NCI-H2196 (cell line): ENCODE measurements around the gene TDRD9.

ENCODE experiments used
- DNase-seq: peaks from one replicate; lab custom pipeline; 2025; ENCODE audit not compliant: unreplicated experiment; lab: John Stamatoyannopoulos, UW

The TDRD9 gene

DNA sequence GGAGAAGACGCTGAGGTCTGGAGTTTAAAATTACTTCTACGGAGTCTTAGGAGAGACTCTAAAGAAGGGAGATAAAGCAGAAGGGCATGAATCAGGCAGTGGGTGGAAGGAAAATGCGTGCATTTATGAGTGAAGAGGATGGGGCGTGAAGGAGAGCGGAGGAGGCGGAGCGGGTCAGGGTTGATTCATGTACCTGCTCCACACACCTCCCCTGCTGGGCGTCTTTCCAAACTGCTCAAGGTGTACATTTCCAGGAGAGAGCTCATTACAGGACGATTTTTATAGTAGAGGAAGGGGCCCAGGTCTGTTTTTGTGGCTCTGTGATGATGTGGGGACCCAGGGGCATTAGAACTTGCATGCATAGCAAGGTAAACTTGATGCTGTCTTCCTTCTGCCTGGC, 92.2 kb downstream of the TDRD9 start:
- no peak for DNase-seq

DNA sequence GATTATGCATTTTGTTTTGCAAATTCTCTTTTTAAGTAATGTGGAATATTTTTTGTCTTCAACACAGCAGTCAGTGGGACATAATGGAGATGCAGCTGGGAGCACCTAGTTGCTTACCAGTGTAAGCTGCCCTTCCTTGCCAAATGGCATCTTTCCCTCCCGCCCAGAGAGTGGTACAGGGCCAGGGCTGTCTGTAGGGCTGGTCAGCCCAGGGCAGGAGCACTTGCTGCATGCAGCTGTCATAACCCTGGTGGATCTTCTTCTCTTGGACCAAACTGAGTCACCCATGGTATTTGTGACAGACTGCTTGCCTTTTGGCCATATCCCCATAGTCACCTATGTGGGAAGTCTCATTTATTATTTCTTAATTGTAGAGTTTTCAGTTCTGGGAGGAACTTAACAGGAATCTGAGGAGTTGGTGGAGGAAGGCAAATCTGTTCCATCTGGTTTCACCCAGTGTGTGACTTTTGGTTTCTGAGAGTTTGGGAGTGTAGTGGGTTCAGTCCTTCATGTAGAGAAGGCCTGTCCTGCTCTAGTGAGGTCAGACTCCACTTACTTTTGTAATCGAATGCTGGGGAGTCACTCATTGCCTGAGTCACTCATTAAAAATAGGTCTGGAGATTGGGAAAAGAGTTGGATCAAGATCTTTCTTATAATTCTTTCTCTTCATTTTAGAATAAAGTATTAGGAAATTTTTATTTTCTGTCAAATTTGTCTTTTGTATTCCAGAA, 95.2 kb downstream of the TDRD9 start:
- no peak for DNase-seq

DNA sequence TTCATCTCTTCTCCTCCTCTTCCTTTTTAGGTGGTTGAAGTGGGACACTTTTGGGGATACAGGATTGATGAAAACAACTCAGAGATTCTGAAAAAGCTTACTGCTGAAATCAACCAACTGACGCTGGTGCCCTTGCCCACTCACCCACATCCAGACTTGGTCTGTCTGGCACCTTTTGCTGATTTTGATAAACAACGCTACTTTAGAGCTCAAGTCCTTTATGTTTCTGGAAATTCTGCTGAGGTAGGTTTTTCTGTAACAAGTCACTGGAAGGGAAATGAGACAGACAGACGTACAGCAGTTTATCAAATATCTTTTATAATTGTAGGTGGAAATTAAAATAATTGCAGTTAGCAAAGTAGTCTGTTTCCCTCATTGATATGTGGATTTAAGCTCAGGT, 97.3 kb downstream of the TDRD9 start:
- DNase-seq, result no peak

DNA sequence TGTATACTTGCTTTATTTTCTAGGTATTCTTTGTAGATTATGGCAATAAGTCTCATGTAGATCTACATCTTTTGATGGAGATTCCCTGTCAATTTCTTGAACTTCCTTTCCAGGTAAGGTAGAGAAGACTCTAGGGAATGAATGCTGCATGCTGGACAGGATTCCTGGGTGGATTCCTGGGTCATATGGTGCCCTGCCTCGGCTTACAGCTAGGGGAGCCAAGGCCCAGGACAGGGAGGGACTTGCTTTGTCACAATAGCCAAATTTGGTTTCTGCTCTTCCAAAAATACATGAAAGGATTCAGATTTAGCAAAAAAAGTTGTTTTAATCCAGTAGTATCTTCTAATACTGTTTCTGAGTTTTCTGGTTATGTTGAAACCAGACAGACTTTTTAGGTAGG, 97.8 kb downstream of the TDRD9 start:
- no peak for DNase-seq

DNA sequence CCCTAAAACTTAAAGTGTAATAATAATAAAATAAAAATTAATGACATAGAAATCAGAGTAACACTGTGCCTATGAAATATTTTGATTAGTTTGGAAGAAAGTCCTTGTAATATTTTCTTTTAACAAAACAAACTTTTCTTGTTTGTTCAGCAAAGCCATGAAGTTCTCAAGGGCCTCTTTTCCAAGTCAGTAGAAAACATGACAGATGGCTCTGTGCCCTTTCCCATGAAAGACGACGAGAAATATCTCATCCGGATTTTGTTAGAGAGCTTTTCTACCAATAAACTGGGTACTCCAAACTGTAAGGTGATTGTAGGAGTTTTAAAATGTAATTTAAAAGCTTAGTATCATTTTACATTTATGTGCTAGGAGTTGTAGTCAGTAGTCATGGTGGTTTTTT, 102.7 kb downstream of the TDRD9 start:
- no peak for DNase-seq

DNA sequence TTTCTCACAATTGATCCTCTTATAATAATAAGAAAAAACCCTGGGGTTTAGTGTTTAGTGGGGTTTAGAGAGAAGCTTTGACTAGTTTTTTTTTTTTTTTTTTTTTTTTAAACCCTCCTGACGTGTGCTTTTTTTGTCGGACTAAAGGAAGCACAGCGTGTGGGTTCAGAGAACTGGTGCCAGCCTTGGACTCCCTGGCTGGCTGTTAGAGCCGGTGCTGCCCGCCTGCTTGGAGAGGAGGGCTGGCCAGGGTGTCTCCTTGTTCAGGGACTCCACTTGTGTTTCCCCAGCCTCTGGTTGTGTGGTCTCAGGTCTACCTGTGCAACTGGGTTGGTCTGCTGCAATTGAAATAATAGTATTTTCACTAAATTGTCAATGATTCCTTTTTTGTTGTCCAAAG, 103.1 kb downstream of the TDRD9 start:
- DNase-seq, result no peak

DNA sequence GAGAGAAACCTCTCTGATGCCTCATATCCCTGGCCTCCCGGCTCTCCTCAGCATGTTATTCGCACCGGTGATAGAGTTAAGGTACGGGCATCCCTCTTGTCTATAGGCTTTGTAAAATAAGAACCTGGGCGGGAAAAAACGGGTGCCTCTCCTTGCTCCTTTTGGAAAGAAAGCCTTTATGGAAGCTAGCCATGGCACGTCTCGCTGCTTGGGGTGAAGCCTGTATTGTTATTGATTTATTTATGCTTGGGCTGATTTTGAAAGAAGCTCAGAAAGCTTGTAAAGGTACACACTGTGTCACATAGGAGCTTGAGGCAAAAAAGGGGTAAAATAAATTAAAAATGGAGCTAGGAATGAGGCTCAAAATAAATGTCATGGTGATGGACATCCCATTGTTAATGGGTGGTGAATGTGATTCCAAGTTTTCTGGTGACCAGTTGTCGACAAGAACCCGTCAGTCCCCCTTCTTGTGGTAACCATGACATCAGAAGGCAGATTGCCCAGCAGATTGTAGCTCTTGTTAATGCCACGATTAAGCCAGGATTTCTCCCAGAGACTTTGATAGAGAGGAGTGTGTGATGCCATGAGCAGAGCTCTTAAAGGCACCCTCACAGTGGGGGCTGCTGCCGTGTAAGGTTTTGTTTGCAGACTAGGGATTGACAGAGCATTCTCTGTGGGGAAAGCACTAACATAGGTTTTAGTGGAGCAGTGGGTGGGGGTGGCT, 106.9 kb downstream of the TDRD9 start:
- DNase-seq, result no peak

DNA sequence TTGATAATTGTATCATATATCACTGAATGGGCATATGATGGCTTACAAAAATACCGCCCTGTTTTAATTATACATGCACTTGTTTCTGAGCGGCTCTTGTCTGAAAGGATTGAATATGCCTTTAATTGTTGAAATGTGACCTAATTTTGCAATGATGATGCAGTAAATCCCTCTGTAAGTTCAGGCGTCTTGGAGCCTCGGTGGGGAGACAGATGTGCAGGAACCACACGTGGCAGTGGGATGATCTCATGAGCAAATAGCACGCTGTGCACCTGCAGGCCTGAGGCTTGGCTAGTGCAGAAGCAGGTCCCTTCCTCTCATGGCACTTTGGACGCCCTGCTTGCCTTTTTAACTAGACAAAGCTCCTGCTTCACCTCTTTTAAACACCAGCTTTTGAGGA, 108.0 kb downstream of the TDRD9 start:
- DNase-seq, result no peak

DNA sequence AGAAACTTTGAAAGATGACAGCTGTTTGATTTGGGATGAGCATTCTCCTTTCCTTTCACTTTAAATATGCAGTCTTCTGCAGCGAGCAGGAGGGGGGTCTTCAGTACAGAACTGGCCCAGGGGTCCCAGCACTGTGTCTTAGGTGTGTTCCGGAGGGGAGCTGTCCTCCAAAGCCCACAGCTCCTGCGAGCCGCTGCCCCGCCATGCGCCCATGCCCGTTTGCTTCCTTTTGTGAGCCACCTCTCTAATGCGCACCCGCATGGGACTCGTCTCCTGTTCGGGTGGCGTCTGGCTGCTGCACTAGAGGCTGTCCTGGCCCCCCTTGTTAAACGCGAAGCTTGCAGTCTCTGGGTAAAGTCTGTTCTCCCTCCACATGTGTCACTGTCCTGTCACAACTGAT, 108.8 kb downstream of the TDRD9 start:
- no peak for DNase-seq

DNA sequence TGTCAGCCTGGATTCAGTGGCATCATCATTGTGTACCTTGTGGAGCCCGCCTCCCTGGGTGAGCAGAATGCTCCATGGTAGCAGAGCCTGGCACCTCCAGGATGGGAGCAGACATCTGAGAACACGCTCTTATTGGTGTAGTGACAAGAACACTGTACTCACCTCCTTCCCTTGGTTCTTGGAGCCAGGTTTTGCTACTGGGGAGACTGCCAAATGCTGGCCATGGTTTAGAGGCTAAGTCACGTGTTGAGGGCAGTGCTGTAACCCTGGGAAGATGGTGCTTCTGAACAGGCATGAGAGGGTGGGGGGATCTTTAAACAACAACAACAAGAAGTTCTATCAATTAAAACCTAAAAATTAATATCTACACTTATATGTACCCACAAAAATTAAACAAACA, 109.6 kb downstream of the TDRD9 start:
- no peak for DNase-seq

DNA sequence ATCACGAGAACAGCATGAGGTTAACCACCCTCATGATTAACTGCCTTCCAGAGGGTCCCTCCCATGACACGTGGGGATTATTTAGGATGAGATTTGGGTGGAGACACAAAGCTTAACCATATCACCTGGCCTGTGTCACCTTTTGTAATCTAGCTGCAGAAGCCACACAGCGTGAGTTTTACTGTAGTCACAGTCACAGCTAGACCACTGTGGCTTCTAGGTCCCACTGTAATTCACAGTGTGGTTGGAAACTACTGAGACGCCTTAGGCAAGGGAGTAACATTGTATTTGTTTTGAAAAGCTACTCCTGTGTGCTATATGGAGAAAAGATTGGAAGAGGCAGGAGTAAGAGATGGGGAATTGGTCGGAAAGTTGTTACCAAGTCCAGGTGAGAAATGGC, 111.0 kb downstream of the TDRD9 start:
- no peak for DNase-seq

DNA sequence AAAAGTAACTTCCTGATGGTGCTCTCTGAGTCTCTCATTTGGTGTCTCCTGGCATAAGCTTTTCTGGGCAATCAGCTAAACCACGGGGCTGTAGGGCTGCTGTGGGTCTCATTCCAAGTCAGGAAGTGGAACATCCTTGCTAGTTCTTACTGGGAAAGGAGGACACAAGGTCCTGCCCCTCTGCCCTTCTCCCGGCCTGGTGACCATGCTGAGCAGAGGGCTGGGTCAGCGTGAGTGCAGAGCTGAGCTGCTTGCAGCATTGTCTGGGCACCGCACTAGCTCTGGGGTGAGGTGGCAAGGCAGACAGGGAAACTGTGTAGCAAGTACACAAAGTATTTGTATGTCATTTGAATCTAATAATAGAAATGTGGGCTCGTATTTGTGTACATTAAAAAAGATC, 112.3 kb downstream of the TDRD9 start:
- no peak for DNase-seq

DNA sequence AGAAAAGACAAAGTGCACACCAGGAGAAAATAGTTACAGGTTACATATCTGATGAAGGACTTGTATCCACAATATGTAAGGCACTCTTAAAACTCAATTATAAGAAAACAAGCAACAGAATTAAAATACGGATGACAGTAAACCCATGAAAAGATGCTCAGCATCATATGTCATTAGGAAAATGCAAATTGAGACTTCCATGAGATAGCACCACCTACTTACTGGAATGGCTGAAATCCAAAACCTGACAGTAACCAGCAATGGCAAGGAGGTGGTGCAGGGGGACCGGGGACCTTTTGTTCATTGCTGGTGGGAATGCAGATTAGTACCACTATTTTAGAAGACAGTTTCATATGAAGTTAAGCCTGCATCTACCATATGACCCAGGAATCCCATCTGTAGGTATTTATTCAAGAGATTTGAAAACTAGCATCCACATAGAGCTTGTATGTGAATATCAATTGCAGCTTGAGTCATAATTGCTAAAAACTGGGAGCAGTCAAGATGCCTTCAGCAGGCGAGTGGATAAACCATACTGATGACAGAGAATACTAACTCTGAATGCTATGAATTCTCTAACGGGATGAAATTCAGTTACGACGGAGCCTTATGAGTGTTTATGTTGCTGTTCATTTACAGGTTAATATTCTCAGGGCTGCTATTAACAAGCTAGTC, 113.3 kb downstream of the TDRD9 start:
- no peak for DNase-seq

DNA sequence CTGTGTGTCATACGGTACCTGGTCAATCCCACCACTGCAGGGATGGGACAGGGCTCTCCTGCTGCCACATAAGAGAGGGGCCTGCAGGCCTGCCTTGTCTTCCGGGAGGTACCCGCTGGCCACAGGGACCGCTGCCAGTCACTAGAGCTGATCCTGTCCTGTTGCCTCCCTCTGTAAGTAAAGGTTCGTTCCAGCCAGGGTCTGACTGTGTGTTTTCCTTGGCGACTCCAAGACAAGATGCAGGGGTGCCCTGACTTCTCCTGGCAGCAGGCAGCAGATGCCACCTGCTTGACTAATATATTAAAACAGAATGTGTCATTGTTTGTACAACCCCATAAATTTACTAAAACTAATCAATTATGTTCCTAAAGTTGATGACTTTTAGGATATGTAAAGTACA, 115.8 kb downstream of the TDRD9 start:
- DNase-seq, result no peak

DNA sequence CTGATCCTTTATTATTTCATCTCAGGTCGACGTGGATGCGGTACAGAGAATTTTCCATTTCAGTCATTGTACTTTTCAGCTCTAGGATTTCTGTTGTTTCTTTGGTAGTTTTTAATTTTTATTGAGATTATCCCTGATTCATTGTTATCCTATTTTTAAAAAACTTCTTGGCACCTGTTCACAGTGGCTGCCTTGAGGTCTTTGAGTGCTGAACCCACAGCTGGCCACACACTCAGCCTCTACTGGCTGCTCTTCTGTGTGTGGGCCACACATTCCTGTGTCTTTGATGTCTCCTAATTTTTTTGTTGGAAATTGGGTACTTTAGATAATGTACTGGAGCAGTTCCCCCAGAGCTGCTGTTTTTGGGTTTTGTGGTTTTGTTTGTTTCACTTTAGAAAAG, 119.5 kb downstream of the TDRD9 start:
- no peak for DNase-seq

DNA sequence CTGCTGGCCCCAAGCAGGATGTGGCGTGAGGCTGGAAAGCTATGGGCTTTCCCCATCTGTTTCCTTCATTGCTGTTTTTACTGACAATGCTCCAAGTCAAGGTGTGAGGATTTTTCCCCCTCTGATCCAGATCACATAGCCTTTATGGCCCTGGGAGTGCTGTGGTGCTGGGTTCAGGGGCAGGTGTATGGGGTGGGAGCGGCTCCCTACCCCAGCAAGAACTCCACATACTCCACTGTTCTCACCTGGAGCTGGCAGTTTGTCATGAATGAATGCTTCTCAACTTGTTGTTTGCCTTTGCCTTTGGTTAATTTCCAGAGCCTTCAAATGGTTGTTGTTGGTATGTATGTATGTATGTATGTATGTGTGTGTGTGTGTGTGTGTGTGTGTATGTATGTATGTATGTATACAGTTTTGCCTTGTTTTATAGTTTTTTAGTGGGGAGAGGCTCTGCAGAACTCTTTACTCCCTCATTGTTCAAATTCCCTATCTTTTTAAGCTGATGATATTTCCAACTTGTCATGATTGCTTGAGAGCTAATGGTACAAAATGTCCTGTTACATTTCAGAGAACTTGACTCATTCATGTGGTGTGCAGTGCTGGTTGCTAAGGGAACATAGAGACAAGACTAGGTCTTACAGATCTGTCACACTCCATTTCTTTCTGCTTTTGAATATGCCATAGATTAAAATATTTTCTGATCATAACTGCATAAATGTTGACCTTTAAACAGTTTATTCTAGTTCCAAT, 120.7 kb downstream of the TDRD9 start:
- no peak for DNase-seq

DNA sequence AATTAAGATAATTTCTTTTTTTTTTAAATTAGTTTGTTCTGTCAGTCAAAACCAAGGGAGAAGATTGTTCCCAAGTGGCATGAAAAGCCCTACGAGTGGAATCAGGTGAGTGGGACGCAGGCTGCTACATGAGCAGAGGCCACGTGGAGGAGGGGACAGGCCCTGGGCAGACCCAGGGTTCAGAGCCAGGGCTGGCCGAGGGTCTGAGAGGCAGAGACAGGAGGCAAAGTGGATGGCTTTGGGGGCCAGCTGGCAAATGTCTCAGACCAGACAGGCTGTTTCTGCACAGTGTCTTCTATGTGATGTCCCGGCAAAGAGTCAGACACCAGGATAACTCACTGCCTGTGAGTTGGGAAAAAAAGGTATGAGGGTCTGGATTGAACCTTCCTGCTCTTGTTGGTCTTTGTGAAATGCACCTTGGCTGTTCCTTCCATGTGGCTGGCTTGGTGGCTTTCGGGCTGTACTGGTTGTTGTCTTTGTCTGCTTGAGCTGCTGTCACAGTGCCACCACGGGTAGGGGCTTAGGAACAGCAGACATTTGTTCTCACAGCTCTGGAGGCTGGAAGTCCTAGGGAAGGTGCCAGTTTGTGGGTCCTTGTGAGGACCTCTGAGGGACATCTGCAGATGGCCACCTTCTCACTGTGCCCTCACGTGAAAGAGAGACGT, 121.5 kb downstream of the TDRD9 start:
- DNase-seq, result no peak

DNA sequence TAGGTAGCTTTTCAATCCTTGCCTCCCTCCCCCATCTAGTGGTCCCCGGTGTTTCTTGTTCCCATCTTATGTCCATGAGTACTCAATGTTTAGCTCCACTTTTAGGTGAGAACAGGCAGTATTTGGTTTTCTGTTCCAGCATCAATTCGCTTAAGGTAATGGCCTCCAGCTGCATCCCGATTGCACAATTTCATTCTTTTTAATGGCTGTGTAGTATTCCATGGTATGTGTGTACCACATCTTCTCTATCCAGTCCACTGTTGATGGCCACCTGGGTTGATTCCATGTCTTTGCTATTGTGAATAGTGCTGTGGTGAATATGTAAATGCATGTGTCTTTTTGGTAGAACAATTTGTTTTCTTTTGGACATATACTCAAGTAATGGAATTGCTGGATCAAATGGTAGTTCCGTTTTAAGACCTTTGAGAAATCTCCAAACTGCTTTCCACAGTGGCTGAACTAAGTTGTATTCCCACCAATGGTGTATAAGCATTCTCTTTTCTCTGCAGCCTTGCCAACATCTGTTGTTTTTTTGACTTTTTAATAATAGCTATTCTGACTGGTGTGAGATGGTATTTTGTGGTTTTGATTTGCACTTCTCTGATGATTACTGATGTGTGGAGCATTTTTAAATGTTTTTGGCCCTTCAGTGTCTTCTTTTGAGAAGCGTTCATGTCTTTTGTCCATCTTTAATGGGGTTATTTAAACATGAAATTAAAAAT, 123.0 kb downstream of the TDRD9 start:
- DNase-seq, result no peak

DNA sequence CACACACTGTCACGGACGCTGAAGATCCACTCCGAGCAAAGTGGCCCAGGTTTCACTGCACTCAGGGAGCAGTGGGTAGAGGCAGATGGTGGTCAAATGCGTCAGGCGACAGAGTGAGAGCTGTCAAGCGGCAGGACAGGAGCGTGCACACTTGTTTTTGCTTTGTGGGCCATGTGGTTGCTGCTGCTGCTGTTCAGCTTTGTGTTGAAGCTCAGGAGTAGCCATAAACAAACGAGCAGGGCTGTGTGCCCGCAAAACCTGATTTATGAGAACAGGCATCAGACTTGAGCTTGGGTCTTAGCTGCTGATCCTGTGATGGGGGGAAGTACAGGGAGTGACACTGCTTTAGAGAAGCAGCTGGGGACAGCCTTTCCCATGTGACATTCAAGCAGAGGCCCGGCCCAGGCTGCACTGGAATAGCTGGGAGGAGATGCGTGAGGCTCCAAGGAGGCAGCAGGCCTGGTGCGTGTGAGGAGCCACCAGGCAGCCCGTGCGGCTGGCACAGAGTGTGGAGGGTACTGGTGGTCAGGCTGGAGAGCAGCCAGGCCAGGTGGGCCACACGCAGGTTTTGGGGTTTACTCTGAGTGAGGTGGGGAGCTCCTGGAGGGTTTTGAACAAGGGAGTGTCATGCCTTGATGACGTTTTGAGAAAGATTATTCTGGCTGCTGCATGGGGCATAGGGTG, 126.1 kb downstream of the TDRD9 start:
- no peak for DNase-seq

DNA sequence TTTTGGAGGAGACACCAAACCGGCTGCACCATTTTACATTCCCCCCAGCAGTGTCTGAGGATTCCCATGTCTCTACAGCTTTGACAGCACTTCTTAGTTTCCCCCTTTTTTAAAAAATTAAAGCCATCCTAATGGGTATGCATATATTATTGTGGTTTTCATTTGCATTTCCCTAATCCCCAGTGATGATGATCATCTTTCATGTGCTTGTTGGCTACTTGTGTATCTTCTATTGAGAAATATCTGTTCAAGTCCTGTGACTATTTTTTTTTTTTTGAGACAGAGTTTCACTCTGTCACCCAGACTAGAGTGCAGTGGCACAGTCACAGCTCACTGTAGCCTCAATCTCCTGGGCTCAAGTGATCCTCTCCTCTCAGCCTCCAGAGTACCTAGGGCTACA, 134.0 kb downstream of the TDRD9 start:
- DNase-seq, result no peak
